HepG2 (cell line): ENCODE results near the gene TOMM40L. TPM values are rescaled to one million over a fixed set of nuclear protein-coding genes. Genes with fewer than 3 reads are reported as not detected.
A peak's percentile ranks its signal among the peaks of the same experiment; 100 is the strongest.

Source experiments
- BCL3 ChIP-seq: sonication (generic); formaldehyde crosslinking; IDR thresholded peaks from 2 replicates; pipeline ENCODE4 v1.5.1; 2020; ENCODE audit warnings: mild to moderate bottlenecking, missing genetic modification reagents, moderate library complexity
- CAMTA2 ChIP-seq: sonication (generic); formaldehyde crosslinking; IDR thresholded peaks from 2 replicates; pipeline ENCODE4 v1.4.0; 2020; ENCODE audit warnings: mild to moderate bottlenecking, missing genetic modification reagents, borderline replicate concordance
- DDIT3 ChIP-seq: sonication (generic); formaldehyde crosslinking; IDR thresholded peaks from 2 replicates; pipeline ENCODE4 v1.4.0; 2020; ENCODE audit warnings: mild to moderate bottlenecking, missing genetic modification reagents
- FOXA3 ChIP-seq: IDR thresholded peaks from 2 replicates; pipeline ENCODE4 v1.6.1; 2016; ENCODE audit warnings: missing genetic modification reagents, missing compliant biosample characterization
- GLI4 ChIP-seq: sonication (generic); formaldehyde crosslinking; IDR thresholded peaks from 2 replicates; pipeline ENCODE4 v1.5.1; 2020; ENCODE audit warnings: missing genetic modification reagents, mild to moderate bottlenecking, moderate library complexity, borderline replicate concordance
- HINFP ChIP-seq: sonication (generic); formaldehyde crosslinking; IDR thresholded peaks from 2 replicates; pipeline ENCODE4 v1.4.0; 2020; ENCODE audit warnings: low read depth, mild to moderate bottlenecking, missing genetic modification reagents
- IKZF1 ChIP-seq: fragments of 450-650 bp; IDR thresholded peaks from 2 replicates; pipeline ENCODE4 v1.7.1; 2016
- IKZF4 ChIP-seq: sonication (generic); formaldehyde crosslinking; IDR thresholded peaks from 2 replicates; pipeline ENCODE4 v1.5.1; 2020; ENCODE audit warnings: borderline replicate concordance, mild to moderate bottlenecking, low read depth, missing genetic modification reagents; ENCODE audit errors: not compliant biosample characterization
- KDM1A ChIP-seq: IDR thresholded peaks from 2 replicates; pipeline ENCODE4 v1.6.1; 2016; ENCODE audit warnings: missing compliant biosample characterization
- NFYC ChIP-seq: IDR thresholded peaks from 2 replicates; pipeline ENCODE4 v1.6.1; 2016; ENCODE audit warnings: missing genetic modification reagents, missing compliant biosample characterization
- NPAS2 ChIP-seq: sonication (generic); formaldehyde crosslinking; IDR thresholded peaks from 2 replicates; pipeline ENCODE4 v1.8.0; 2022; ENCODE audit warnings: mild to moderate bottlenecking, missing genetic modification reagents, borderline replicate concordance
- ONECUT2 ChIP-seq: sonication (generic); formaldehyde crosslinking; IDR thresholded peaks from 2 replicates; pipeline ENCODE4 v1.4.0; 2020; ENCODE audit warnings: missing genetic modification reagents
- PAWR ChIP-seq: sonication (generic); formaldehyde crosslinking; IDR thresholded peaks from 2 replicates; pipeline ENCODE4 v1.4.0; 2020; ENCODE audit warnings: missing genetic modification reagents, mild to moderate bottlenecking, borderline replicate concordance
- PRMT3 ChIP-seq: sonication (generic); formaldehyde crosslinking; IDR thresholded peaks from 2 replicates; pipeline ENCODE4 v1.8.1; 2022; ENCODE audit warnings: low read depth, mild to moderate bottlenecking, moderate library complexity, missing genetic modification reagents, borderline replicate concordance
- SALL2 ChIP-seq: sonication (generic); formaldehyde crosslinking; IDR thresholded peaks from 2 replicates; pipeline ENCODE4 v1.8.1; 2023; ENCODE audit warnings: mild to moderate bottlenecking, missing genetic modification reagents, inconsistent platforms
- SMYD3 ChIP-seq: sonication (generic); formaldehyde crosslinking; IDR thresholded peaks from 2 replicates; pipeline ENCODE4 v1.8.1; 2023; ENCODE audit warnings: mild to moderate bottlenecking, missing genetic modification reagents
- SNRNP70 ChIP-seq: fragments of 200-400 bp; formaldehyde crosslinking; IDR thresholded peaks from 2 replicates; pipeline ENCODE4 v1.6.1; 2017; ENCODE audit warnings: mild to moderate bottlenecking, low read depth, low read length, moderate library complexity
- SOX5 ChIP-seq: IDR thresholded peaks from 2 replicates; pipeline ENCODE4 v1.6.1; 2016; ENCODE audit warnings: borderline replicate concordance
- TAF15 ChIP-seq: fragments of 200-400 bp; formaldehyde crosslinking; IDR thresholded peaks from one replicate; pipeline ENCODE4 v1.6.1; 2018; ENCODE audit warnings: mild to moderate bottlenecking, low read depth, low read length; ENCODE audit not compliant: poor library complexity, severe bottlenecking
- ZKSCAN1 ChIP-seq: fragments of 150-350 bp; IDR thresholded peaks from 2 replicates; pipeline ENCODE4 v1.6.1; 2014; ENCODE audit warnings: low read length
- ZNF12 ChIP-seq: sonication (generic); formaldehyde crosslinking; IDR thresholded peaks from 2 replicates; pipeline ENCODE4 v1.5.0; 2020; ENCODE audit warnings: missing genetic modification reagents
- ZNF34 ChIP-seq: sonication (generic); formaldehyde crosslinking; IDR thresholded peaks from 2 replicates; pipeline ENCODE4 v1.4.0; 2020; ENCODE audit warnings: mild to moderate bottlenecking, missing genetic modification reagents, borderline replicate concordance
- ZSCAN22 ChIP-seq: sonication (generic); formaldehyde crosslinking; IDR thresholded peaks from 2 replicates; pipeline ENCODE4 v1.4.0; 2020; ENCODE audit warnings: mild to moderate bottlenecking, missing genetic modification reagents
- polyA plus RNA-seq, 8 experiments: library from polyadenylated mRNA; depleted of rRNA in 3 of 8; stranded (reverse) in 7 of 8; unstranded in 1 of 8; fragments of >200 nt; fragmentation: Illumina TruSeq in 4 of 8; extraction: Trizol in 4 of 8; gene quantifications; 2 replicates each; pipeline versions ENCODE4 v1.2.1 to v1.2.3, GENCODE V29; 2011 to 2016; ENCODE audit warnings: low read depth in 4 of 8, missing spikeins in 1 of 8, mixed read lengths in 1 of 8; ENCODE audit not compliant: insufficient read depth in 1 of 8
- total RNA-seq, 5 experiments: library from RNA; depleted of rRNA; stranded (reverse); fragments of >200 nt; fragmentation: Illumina TruSeq; extraction: Trizol; gene quantifications; 2 replicates each; pipeline ENCODE4 v1.2.3, GENCODE V29; 2016; ENCODE audit warnings: low read depth in 1 of 5
- TF ChIP-seq, protein P1 (sequence below): sonication (generic); formaldehyde crosslinking; IDR thresholded peaks from 2 replicates; pipeline ENCODE4; 2020; ENCODE audit warnings: missing genetic modification reagents, mild to moderate bottlenecking, borderline replicate concordance
- TF ChIP-seq, protein P2 (sequence below): sonication (generic); formaldehyde crosslinking; IDR thresholded peaks from 2 replicates; pipeline ENCODE4 v1.4.0; 2020; ENCODE audit warnings: missing genetic modification reagents, borderline replicate concordance

TOMM40L gene
- total and polyA plus RNA-seq, 2 of the 13 experiments (the other 11 are each of a cell fraction or from before 2014, with no cell fraction given), result 14.1 to 26.2 TPM

- TF ChIP-seq NFYC (CRISPR knock-in tag) (no peak), PRMT3 (CRISPR knock-in tag) (no peak), KDM1A (CRISPR knock-in tag) (no peak), SOX5 (CRISPR knock-in tag) (peak; percentile 72; the same call in 1 of the 2 replicates), SALL2 (no peak), ZSCAN22 (no peak), NPAS2 (no peak), ONECUT2 (CRISPR knock-in tag) (no peak), IKZF4 (CRISPR knock-in tag) (no peak), ZNF12 (CRISPR knock-in tag) (no peak), ZKSCAN1 (no peak), FOXA3 (CRISPR knock-in tag) (peak; percentile 48; the same call in 1 of the 2 replicates), SNRNP70 (no peak), BCL3 (no peak), SMYD3 (CRISPR knock-in tag) (no peak), TAF15 (no peak), HINFP (CRISPR knock-in tag) (no peak), GLI4 (CRISPR knock-in tag) (no peak), DDIT3 (CRISPR knock-in tag) (no peak), PAWR (CRISPR knock-in tag) (no peak), IKZF1 (no peak), CAMTA2 (CRISPR knock-in tag) (no peak), ZNF34 (CRISPR knock-in tag) (no peak)
- TF ChIP-seq, protein P1, sequence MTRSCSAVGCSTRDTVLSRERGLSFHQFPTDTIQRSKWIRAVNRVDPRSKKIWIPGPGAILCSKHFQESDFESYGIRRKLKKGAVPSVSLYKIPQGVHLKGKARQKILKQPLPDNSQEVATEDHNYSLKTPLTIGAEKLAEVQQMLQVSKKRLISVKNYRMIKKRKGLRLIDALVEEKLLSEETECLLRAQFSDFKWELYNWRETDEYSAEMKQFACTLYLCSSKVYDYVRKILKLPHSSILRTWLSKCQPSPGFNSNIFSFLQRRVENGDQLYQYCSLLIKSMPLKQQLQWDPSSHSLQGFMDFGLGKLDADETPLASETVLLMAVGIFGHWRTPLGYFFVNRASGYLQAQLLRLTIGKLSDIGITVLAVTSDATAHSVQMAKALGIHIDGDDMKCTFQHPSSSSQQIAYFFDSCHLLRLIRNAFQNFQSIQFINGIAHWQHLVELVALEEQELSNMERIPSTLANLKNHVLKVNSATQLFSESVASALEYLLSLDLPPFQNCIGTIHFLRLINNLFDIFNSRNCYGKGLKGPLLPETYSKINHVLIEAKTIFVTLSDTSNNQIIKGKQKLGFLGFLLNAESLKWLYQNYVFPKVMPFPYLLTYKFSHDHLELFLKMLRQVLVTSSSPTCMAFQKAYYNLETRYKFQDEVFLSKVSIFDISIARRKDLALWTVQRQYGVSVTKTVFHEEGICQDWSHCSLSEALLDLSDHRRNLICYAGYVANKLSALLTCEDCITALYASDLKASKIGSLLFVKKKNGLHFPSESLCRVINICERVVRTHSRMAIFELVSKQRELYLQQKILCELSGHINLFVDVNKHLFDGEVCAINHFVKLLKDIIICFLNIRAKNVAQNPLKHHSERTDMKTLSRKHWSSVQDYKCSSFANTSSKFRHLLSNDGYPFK, result 0 out of 2 replicates have a peak, but pooled peaks have one; percentile 26
- TF ChIP-seq, protein P2, sequence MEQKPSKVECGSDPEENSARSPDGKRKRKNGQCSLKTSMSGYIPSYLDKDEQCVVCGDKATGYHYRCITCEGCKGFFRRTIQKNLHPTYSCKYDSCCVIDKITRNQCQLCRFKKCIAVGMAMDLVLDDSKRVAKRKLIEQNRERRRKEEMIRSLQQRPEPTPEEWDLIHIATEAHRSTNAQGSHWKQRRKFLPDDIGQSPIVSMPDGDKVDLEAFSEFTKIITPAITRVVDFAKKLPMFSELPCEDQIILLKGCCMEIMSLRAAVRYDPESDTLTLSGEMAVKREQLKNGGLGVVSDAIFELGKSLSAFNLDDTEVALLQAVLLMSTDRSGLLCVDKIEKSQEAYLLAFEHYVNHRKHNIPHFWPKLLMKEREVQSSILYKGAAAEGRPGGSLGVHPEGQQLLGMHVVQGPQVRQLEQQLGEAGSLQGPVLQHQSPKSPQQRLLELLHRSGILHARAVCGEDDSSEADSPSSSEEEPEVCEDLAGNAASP (CRISPR knock-in tag), result peak; percentile 54; the same call in 1 of the 2 replicates
Measured at GRCh38 chr1:161238039-161238473, 12.2 kb downstream of the TOMM40L start, which contains the start of gene NR1I3 (continued).
